ENCODE measurements around the gene INCA1.
"Not testable (repeated sequence)": the region's sequence is repeated elsewhere in the genome, so short reads cannot be mapped to it uniquely, and the experiment has no call there.

The INCA1 gene, protein sequence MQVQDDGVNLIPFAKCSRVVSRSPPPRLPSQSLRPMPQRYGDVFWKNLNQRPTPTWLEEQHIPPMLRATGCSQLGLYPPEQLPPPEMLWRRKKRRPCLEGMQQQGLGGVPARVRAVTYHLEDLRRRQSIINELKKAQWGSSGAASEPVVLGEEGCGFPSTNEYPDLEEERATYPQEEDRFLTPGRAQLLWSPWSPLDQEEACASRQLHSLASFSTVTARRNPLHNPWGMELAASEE

DNA sequence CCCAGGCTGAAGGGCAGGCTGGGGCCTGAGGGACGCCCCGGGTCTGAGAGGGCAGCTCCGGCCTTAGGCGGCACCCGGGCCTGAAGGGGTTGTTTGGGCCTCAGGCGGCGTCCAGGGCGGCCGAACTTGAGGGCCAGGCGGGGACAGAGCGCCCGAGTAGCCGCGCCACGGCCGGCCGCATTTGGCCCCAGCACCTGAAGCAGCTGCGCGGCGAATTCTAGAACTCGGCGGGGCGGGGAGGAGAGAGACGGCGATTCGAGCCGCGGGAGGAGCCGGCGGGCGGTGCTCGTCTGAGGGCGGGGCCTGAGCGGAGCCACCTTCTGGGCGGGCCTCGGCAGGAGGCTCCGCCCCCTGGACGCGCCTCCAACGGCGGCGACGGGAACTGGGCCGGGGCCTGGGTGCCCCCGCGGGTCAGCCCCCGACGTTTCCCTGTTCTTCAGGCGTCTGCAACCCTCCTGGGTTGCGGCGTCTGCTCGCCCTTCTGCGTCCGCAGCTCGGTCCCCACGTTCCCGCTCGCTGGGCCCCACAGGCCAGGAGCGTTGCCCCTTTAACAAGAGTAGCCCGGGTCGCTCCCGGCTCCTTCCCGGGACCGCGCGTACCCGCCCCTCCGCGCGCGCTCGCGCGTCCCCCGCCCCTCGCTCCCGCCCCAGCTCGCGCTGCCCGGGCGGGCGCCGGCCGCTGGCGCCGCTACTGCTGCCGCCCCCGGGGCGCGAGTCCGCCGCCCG lies at the start of gene INCA1, which contains the start of gene KIF1C:
Gene INCA1, minus strand, starts transcription at position 221 of the 725 bp plus-strand sequence. CDS start 3,085 bp downstream, outside the sequence.
Gene KIF1C, plus strand, starts transcription at position 649 of the 725 bp plus-strand sequence. CDS start 2,297 bp downstream, outside the sequence.
- peak; percentile 89 for DNase-seq

DNA sequence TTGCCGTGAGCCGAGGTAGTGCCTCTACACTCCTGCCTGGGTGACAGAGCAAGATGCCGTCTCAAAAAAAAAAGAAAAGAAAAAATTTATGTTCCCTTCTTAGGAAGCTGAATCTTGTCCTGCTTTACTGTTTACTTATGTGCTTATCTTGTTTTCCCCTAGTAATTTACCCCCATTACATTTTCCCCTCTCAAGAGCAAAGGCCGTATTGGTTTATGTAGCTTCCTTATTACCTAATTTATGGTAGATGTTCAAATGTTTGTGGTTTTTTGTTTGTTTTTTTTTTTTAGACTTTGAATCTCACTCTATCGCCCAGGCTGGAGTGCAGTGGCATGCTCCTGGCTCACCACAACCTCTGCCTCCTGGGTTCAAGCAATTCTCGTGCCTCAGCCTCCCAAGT lies 48.2 kb upstream of the INCA1 start:
- DNase-seq, result no peak

DNA sequence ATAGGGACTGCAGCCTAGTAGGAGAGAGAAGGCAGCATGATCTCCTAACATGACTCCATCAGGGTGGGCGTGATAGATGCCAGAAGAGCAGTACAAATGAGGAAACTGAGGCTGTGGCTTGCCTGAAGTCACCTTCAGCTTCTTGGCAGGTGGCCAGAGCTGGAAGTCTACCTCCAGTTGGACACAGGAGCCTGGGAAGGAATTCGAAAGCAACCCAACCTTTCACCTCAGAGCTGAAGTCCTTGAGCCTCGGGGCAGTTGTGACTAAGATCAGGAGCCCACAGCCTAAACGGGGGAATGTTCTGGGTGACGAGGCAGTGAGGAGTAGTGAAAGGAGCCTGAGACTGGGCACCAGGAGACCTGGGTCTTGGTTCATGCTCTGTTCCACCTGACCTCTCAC lies 47.3 kb upstream of the INCA1 start:
- DNase-seq, result no peak

DNA sequence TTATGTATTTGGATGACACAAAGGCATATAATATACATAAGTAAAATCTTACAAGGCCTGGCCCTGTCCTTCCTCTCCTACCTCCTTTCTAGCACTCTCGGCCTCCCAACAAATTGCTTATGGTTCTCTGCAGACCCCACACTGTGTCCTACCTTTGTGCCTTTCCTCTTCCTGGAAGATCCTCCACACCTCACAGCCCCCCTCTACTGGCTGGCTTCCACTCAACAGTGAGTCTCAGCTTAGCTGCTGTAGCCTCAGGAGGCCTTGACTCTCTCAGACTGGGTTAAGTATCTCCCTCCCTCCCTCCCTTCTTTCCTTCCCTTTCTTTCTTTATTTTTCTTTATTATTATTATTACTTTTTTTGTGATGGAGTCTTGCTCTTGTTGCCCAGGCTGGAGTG lies 46.2 kb upstream of the INCA1 start:
- DNase-seq, result no peak

DNA sequence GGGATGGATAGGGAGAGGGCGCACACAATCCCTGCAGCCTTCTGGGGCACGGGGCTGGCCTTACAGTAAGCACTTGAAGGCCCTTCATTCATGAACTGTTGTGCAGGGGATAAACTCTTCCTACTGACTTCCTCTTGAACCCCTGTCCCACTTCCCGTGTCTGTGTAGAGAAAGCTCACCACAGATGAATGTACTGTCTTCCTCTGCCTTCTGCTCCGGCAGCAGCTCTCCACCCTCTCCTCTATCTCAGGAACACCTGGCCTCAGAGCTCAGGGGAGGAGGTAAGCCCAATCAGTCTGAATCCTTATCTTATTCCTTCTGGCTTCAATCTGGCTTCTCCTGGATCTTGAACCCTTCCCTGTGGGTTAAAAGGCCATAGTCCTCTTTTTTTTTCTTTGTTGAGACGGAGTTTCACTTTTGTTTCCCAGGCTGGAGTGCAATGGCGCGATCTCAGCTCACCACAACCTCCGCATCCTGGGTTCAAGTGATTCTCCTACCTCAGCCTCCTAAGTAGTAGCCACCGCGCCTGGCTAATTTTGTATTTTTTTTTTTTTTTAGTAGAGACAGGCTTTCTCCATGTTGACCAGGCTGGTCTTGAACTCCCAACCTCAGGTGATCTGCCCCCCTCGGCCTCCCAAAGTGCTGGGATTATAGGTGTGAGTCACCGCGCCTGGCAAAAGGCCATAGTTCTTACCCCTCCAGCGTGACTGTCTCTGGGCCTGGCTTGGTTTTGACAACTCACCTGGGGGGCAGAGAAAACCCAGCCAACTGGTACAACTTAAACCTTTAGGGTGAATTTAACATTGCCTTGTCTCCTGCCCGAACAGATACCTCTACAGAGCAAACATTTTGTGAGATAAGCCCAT lies 45.1 kb upstream of the INCA1 start:
- DNase-seq, result no peak

DNA sequence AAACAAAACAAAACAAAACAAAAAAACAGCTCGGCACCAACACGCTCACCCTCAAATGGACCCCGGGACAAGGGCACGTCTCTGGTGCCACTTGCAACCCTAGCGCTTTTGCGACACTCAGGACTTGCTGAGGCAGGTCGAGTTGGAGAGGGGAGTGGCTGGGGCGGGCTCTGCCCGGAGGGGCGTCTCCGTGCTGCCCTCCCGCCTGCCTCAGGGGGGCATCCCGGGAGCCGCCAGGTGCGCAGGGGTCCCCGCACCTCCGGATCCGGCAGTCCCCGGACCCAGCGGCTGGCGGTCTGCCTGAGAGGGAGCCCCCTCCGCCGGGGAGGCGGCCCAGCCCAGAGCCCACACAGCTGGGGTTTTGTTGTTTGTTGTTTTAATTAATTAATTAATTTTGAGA lies 38.0 kb upstream of the INCA1 start, which contains the start of gene SLC52A1:
Gene SLC52A1, minus strand, starts transcription at position 112 of the 400 bp plus-strand sequence. CDS start 820 bp downstream, outside the sequence.
- DNase-seq, result no peak

DNA sequence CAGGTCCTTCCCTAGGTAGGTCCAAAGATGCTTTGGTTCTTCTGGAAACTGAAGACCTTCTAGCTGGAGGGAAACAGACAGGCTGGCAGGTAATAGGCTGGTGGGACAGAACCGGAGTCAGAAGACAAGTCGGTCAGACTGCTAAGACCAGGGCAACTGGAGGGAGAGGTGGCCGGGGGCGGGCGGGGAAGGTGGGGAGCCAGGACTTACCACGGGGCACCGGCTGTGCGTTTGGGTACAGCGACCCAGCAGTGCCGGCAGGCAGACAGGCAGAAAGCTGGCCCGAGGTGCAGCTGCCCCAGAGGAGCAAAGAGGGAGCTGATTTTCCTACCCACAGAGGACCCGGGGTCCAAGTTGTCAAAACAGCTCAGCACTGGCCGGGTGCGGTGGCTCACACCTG lies 37.3 kb upstream of the INCA1 start:
- no peak for DNase-seq

DNA sequence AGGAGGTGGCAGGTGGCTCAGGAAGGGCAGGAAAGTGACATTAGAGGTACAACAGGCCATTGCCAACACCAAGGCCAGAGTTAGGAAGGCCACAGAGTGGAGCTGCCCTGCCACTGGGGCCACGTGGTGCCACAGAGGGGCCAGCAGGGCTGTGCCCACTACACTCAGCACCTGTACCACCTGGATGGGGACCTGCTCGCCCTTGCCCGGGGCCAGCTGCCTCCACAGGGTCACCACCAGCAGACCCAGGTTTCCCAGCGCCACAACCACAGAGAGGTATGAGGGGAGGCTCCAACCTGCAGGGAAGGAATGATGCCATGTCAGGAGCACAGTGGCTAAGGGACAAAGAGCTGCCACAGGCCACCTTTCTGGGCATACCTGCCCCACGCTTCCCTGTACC lies 36.7 kb upstream of the INCA1 start:
- no peak for DNase-seq

DNA sequence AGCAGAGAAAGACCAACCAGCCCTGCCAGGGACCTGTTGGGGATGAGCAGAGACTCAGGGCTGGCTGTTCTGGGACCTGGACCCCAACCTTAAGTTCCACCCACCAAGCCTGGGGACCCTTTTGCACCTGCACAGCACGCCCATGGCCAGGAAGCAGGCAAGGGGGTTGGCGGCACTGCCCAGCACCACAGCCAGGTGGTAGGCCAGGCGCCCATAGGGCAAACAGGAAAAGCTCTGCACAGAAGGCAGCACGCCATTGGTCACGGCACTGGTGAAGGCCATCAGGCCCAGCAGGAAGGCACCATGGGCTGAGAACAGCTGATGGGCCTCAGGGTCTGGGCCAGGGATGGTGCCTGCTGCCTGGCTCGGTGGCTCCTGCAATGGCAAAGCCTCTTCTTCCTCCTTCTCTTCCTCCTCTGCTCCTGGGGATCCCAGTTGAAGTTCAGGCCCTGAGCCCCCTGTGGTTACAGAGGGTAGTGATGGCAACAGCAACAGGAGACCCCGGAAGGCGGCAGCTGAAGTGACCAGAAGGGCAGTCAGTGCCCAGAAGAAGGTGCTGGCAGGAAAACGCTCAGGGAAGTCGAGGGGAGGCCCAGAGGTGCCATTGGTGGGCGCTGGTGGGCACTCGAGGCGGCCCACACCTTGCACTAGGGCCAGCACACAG lies 36.2 kb upstream of the INCA1 start:
- DNase-seq, result no peak

DNA sequence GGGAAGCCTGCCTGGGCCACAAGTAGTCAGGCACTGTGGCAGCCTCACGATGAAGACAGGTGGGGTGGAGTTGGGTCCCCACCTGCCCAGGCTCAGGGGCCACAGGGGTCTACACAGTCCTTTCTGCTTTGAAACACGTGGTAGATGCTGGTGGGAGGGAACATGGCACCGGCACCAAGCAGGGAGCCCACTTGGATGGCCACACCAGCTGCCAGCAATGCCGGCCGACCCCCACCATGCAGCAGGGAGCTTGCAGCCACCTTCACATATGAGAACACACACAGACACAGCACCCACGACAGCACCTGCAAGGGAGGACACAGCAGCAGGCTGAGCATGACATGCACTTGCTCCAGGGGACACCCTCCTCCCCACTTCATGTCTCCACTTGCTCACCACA lies 35.5 kb upstream of the INCA1 start:
- no peak for DNase-seq

DNA sequence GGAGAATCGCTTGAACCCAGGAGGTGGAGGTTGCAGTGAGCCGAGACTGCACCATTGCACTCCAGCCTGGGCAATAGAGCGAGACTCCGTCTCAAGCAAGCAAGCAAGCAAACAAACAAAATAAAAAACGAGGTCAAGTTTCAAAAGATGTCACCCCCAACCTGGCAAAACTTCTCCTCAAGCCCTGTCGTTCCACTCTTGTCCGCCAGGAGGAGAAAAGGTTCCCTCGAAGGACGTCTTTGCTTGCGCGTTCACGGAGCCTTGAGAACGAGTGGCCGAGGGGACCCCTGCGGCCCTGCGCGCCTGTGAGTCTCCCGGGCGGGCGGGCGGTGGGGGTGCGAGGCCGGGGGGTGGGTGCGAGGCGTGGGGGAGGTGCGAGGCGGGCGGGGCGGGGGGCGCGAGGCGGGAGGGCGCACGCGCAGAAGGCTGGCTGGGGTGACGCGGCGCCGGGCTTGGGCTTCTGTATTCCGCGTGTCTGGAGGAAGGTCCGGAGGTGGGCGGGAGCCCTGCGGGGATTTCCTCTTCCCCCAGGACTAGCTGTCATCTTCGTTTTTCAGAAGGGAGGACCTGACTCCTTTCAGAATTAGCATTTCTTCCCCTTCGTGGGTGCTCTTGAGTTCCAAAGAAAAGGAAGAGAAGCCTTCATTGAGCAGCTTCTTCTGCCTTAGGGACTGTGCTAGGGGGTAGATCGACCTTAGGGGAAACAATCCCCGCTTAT lies 34.2 kb upstream of the INCA1 start:
- peak; percentile 44 for DNase-seq

DNA sequence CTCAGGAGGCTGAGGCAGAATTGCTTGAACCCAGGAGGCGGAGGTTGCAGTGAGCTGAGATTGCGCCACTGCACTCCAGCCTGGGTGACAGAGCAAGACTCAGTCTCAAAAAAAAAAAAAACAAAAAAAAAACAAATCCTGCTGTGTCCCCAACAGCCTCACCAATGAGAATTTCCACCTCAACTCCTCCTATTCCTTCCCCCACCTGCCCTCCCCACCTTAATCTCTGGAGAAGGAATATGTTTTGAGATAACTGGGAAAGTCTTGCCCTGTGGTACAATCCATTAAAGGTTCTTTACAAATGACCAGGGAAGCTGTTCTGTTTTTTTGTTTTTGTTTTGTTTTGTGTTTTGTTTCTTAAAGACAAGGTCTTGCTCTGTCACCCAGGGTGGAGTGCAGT lies 32.8 kb upstream of the INCA1 start:
- not testable (repeated sequence) for DNase-seq

DNA sequence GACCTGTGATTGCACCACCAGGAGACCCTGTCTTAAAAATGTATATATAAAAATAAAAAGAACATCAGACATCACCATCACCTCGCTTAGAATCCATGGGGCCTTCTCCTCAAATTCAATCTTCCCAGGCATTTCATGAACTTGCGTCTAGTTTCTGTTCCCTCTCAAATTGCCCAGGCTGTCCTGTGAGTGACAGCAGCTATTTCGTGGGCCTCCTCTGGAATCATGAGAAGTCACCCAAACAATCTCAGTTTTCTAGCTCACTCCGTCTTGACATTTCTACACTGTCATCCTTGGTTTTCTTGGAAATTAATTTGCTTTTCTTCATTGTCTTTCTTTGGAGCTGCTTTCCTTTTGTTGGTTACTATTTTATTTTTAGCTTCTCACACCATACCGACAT lies 30.6 kb upstream of the INCA1 start:
- DNase-seq, result no peak

DNA sequence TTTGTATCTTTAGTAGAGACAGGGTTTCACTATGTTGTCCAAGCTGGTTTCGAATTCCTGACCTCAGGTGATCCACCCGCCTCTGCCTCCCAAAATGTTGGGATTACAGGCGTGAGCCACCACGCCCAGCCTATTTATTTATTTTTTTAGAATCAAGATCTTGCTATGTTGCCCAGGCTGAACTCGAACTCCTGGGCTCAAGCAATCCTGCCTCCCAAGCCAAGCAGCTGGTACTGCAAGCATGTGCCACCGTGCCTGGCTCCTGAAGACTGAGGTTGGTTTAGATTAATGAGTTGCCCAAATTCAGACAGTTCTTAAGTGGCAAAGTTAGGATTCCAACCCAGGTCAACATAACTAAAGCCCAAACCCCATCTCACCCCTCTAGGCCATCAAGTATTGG lies 30.0 kb upstream of the INCA1 start:
- DNase-seq, result no peak

DNA sequence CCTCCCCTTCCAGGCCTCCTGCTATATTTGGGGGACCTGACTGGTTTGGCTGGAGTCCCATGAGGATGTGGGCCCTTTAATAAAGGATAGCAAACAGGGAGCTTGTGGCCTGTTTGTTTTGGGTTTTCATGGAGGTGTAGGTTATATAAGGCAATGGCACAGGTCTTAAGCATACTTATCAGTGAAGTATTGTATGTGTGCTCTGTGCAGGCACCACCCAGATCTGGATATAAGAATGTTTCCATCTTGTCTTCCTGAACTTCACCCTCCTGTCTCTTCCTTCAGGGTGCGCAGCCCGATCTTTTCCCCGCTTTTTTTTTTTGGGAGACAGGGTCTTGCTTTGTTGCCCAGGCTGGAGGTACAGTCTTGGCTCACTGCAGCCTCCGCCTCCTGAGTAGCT lies 27.3 kb upstream of the INCA1 start:
- no peak for DNase-seq

DNA sequence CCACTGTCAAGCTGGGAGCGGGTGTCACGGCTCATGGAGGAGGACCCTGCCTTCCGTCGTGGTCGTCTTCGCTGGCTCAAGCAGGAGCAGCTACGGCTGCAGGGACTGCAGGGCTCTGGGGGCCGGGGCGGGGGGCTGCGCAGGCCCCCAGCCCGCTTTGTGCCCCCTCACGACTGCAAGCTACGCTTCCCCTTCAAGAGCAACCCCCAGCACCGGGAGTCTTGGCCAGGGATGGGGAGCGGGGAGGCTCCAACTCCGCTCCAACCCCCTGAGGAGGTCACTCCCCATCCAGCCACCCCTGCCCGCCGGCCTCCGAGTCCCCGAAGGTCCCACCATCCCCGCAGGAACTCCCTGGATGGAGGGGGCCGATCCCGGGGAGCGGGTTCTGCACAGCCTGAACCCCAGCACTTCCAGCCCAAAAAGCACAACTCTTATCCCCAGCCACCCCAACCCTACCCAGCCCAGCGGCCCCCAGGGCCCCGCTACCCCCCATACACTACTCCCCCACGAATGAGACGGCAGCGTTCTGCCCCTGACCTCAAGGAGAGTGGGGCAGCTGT lies 26.3 kb upstream of the INCA1 start:
- no peak for DNase-seq

DNA sequence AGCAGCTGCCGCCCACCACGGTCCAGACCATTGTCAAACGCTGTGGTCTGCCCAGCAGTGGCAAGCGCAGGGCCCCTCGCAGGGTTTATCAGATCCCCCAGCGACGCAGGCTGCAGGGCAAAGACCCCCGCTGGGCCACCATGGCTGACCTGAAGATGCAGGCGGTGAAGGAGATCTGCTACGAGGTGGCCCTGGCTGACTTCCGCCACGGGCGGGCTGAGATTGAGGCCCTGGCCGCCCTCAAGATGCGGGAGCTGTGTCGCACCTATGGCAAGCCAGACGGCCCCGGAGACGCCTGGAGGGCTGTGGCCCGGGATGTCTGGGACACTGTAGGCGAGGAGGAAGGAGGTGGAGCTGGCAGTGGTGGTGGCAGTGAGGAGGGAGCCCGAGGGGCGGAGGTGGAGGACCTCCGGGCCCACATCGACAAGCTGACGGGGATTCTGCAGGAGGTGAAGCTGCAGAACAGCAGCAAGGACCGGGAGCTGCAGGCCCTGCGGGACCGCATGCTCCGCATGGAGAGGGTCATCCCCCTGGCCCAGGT lies 24.9 kb upstream of the INCA1 start:
- no peak for DNase-seq

DNA sequence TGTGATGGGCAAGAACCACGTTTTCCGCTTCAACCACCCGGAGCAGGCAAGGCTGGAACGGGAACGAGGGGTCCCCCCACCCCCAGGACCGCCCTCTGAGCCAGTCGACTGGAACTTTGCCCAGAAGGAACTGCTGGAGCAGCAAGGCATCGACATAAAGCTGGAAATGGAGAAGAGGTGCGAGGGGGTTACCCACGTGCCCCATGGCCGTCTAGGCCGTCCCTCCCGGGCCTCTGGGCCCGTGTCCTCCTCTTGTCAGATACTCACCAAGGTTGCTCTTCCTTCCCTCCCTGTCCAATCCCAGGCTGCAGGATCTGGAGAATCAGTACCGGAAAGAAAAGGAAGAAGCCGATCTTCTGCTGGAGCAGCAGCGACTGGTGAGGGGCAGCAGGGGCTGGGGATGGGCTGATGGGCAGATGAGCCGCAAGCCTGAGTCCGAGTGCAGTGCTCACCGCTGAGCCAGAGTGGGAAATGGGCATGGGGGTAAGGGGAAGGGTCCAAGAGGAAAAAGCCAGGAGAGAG lies 23.2 kb upstream of the INCA1 start:
- no peak for DNase-seq

DNA sequence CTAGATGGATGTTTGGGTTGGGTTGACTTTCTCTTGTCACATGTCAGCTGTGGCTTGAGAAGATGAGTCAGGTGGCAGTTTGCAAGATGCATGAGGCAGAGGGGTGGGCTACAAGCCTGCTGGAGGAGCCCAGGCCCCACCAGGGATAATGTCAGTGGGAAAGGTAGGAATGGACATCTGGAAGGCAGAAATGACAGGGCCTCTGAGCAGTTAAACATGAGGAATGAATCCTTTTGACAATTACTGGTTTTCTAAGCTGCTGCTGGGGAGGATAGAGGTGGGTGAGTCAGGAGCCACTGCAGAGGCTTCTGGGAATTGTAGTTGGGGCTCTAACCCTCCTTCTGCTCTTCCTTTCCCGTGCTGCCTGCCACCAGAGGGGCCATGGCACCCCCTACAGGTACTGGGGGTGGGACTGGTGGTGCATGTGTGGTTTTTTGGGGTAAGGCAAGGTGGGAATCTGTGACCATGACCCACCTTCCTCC lies 22.2 kb upstream of the INCA1 start:
- no peak for DNase-seq

DNA sequence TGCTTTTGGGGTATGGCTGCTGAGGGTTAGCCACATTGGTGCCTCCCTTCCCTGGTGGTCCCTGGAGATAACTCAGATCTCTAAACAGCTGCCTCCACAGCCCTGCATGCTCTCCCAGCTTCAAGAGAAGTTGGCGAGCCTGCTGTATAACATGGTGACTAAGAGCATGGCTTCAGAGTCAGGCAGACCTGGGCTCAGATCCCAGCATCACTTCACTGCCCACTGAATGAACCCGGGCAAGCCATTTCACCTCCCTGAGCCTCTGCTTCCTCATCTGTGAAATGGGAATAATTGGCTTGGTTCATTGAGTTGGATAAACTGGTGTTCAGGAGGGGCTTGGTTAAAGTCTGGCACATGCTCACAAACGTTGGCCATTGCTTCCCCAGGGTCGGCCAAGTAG lies 17.0 kb upstream of the INCA1 start:
- no peak for DNase-seq

DNA sequence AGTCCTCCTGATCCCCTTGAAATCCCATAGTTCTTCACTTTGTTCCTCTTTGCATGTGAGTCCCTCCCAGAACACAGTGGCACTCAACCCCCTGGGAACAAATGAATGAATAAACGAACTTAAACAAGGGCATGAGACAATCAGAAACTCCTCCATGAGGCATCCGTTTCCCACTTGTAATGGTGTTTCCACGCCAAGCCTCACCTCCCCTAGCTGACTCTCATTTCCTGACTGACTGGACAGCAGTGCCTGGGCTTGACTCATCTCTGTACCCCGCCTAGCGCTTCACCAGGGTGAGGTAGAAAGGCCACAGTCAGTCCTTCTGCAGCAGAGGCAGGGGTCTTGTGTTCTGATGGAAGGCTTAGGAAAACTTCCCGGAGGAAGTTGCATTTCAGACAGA lies 14.6 kb upstream of the INCA1 start:
- DNase-seq, result no peak
